HEK293T (cell line): Measurements from ENCODE around the gene PHYKPL.

Experiments used
- FOXK2 ChIP-seq: fragments of 450-650 bp; IDR thresholded peaks from 2 replicates; pipeline ENCODE4 v1.6.1; 2016; ENCODE audit warnings: mild to moderate bottlenecking
- FOXM1 ChIP-seq: fragments of 450-650 bp; IDR thresholded peaks from 2 replicates; pipeline ENCODE4 v1.6.1; 2017; ENCODE audit warnings: mild to moderate bottlenecking, borderline replicate concordance
- L3MBTL2 ChIP-seq: fragments of 450-650 bp; conservative IDR thresholded peaks from 2 replicates; pipeline ENCODE4 v1.6.1; 2016; ENCODE audit warnings: mild to moderate bottlenecking
- SUZ12 ChIP-seq: fragments of 450-650 bp; IDR thresholded peaks from 2 replicates; pipeline ENCODE4 v1.6.1; 2016; ENCODE audit warnings: mild to moderate bottlenecking
- TARDBP ChIP-seq: fragments of 450-650 bp; IDR thresholded peaks from 2 replicates; pipeline ENCODE4 v1.6.1; 2016
- ZNF384 ChIP-seq: fragments of 450-650 bp; IDR thresholded peaks from 2 replicates; pipeline ENCODE4 v1.6.1; 2016

GRCh38 chr5:178223828-178224335 is 8.7 kb downstream of the PHYKPL start:
- no peak for TF ChIP-seq SUZ12
- no peak for TF ChIP-seq FOXK2
- TF ChIP-seq TARDBP: no peak
- TF ChIP-seq FOXM1: no peak
- no peak for TF ChIP-seq L3MBTL2
- TF ChIP-seq ZNF384: no peak
